Naive thymus-derived CD4-positive, alpha-beta T cell (primary cell): Measurements from ENCODE around the gene APOA4. TPM values are rescaled to one million over a fixed set of nuclear protein-coding genes. Genes with fewer than 3 reads are reported as not detected.
A peak's percentile ranks its signal among the peaks of the same experiment; 100 is the strongest.

ENCODE experiments used
- ATAC-seq: fragments of 150-1000 bp; cut with Tn5 transposase; 2 replicates; pipeline ENCODE4 v1.10.0; 2021; ENCODE audit warnings: mild to moderate bottlenecking, moderate library complexity
- CTCF ChIA-PET: fragments of 350-600 bp; sonication (Branson Sonifier 250); formaldehyde crosslinking; loops from one replicate; lab custom pipeline; 2021; ENCODE audit warnings: antibody characterized with exemption; lab: Charles Lee
- POLR2A ChIA-PET: fragments of 350-600 bp; sonication (Branson Sonifier 250); formaldehyde crosslinking; loops from one replicate; lab custom pipeline; 2021; ENCODE audit warnings: antibody characterized with exemption, inconsistent platforms; lab: Charles Lee
- DNase-seq, 9 donors: peaks; one replicate each; pipeline versions ENCODE4 v3.0.0 to v3.0.0-alpha.2; 2020 to 2022; ENCODE audit warnings: mixed read lengths in 1 of 9
- H3K27ac ChIP-seq: one replicate; pipeline ENCODE4 v1.7.0; 2013; ENCODE audit warnings: mild to moderate bottlenecking, low read depth, low read length, moderate library complexity
- H3K27me3 ChIP-seq, 2 donors: one replicate each; pipeline ENCODE4 v1.7.0; 2013; ENCODE audit warnings: low read length in 2 of 2, mild to moderate bottlenecking in 2 of 2, moderate library complexity in 2 of 2; ENCODE audit not compliant: control insufficient read depth in 2 of 2, insufficient read depth in 2 of 2
- H3K36me3 ChIP-seq, 3 experiments: 1 replicate in 2 of 3; 2 replicates in 1 of 3; pipeline ENCODE4 v1.7.0; 2013; ENCODE audit warnings: low read length in 3 of 3, mild to moderate bottlenecking in 3 of 3, moderate library complexity in 1 of 3; ENCODE audit not compliant: insufficient read depth in 3 of 3, control insufficient read depth in 2 of 3
- H3K4me1 ChIP-seq, 2 donors: one replicate each; pipeline ENCODE4 v1.7.0; 2013; ENCODE audit warnings: low read length in 2 of 2, mild to moderate bottlenecking in 2 of 2, moderate library complexity in 1 of 2; ENCODE audit not compliant: control insufficient read depth in 2 of 2, insufficient read depth in 2 of 2
- H3K4me3 ChIP-seq: 2 replicates; pipeline ENCODE4 v1.7.0; 2013; ENCODE audit warnings: mild to moderate bottlenecking, low read length
- H3K9me3 ChIP-seq, 3 experiments: 1 replicate in 2 of 3; 2 replicates in 1 of 3; pipeline ENCODE4 v1.7.0; 2013; ENCODE audit warnings: low read length in 3 of 3; ENCODE audit not compliant: control insufficient read depth in 2 of 3
- H3K27ac Mint-ChIP-seq, 9 donors: one replicate each; pipeline ENCODE4 v1.8.0; 2020 to 2022; ENCODE audit warnings: mixed read lengths in 9 of 9, mild to moderate bottlenecking in 8 of 9, moderate library complexity in 5 of 9, inconsistent platforms in 2 of 9
- H3K27me3 Mint-ChIP-seq, 5 donors: one replicate each; pipeline ENCODE4 v1.8.0; 2021 to 2022; ENCODE audit warnings: mixed read lengths in 5 of 5, mild to moderate bottlenecking in 1 of 5
- H3K36me3 Mint-ChIP-seq, 5 donors: one replicate each; pipeline ENCODE4 v1.8.0; 2020 to 2022; ENCODE audit warnings: mixed read lengths in 5 of 5, mild to moderate bottlenecking in 3 of 5, inconsistent platforms in 1 of 5
- H3K4me1 Mint-ChIP-seq, 7 donors: one replicate each; pipeline ENCODE4 v1.8.0; 2020 to 2022; ENCODE audit warnings: mixed read lengths in 7 of 7, mild to moderate bottlenecking in 3 of 7, inconsistent platforms in 1 of 7
- H3K4me3 Mint-ChIP-seq, 10 donors: one replicate each; pipeline ENCODE4 v1.8.0; 2020 to 2022; ENCODE audit warnings: mild to moderate bottlenecking in 10 of 10, mixed read lengths in 10 of 10, moderate library complexity in 6 of 10, inconsistent platforms in 2 of 10
- H3K9me3 Mint-ChIP-seq, 11 donors: one replicate each; pipeline ENCODE4 v1.8.0; 2020 to 2022; ENCODE audit warnings: mixed read lengths in 11 of 11, mild to moderate bottlenecking in 4 of 11, inconsistent platforms in 1 of 11, moderate library complexity in 1 of 11
- intact Hi-C, 2 donors: fragments of 100-400 bp; cut with micrococcal nuclease; formaldehyde crosslinking; loops; one replicate each; pipeline ENCODE4 v1.15.1; 2023
- polyA plus RNA-seq, 2 donors: library from polyadenylated mRNA; unstranded; fragments of 300-500 nt; fragmentation: Illumina TruSeq; gene quantifications; one replicate each; pipeline ENCODE4 v1.2.3, GENCODE V29; 2021
- total RNA-seq, 6 experiments: library from RNA in 5 of 6; stranded (reverse) in 5 of 6; gene quantifications; 1 replicate in 5 of 6; 2 replicates in 1 of 6; pipeline ENCODE4 v1.2.3 and lab custom pipeline; 2021 to 2026

The APOA4 gene
- total and polyA plus RNA-seq, 7 experiments from 2014 or later = not detected

GRCh38 chr11:116793772-116794097 is 29.4 kb downstream of the APOA4 start:
- Histone ChIP-seq H3K36me3 (no peaks in the 10 kb centered on the region), H3K9me3 (no peaks in the 10 kb centered on the region), H3K4me3 (no peak overlapping the region), H3K4me1 (peaks cover 3 to 7% of the 10 kb centered on the region in 2 donors), H3K27ac (no peak overlapping the region), H3K27me3 (no peaks in the 10 kb centered on the region)
- ATAC-seq = no peak
- no peaks in the 10 kb centered on the region for H3K9me3 Mint-ChIP-seq
- no peak for DNase-seq
- POLR2A ChIA-PET = no interaction called here
- CTCF ChIA-PET = interaction anchor here (0.8 to 5.8 kb wide), 5 partner anchors 43 to 315 kb away, joined by 3 to 66 read pairs (median 4); partner anchors contain the start of gene APOA1
- peaks cover 0 to 11% (median 0%) of the 10 kb centered on the region in 5 donors for H3K27me3 Mint-ChIP-seq
- no peak overlapping the region for H3K4me3 Mint-ChIP-seq
- no peaks in the 10 kb centered on the region for H3K36me3 Mint-ChIP-seq
- peaks cover 6 to 15% (median 10%) of the 10 kb centered on the region in 7 donors for H3K4me1 Mint-ChIP-seq
- intact Hi-C loops = no loop called here
- no peak overlapping the region for H3K27ac Mint-ChIP-seq

DNA sequence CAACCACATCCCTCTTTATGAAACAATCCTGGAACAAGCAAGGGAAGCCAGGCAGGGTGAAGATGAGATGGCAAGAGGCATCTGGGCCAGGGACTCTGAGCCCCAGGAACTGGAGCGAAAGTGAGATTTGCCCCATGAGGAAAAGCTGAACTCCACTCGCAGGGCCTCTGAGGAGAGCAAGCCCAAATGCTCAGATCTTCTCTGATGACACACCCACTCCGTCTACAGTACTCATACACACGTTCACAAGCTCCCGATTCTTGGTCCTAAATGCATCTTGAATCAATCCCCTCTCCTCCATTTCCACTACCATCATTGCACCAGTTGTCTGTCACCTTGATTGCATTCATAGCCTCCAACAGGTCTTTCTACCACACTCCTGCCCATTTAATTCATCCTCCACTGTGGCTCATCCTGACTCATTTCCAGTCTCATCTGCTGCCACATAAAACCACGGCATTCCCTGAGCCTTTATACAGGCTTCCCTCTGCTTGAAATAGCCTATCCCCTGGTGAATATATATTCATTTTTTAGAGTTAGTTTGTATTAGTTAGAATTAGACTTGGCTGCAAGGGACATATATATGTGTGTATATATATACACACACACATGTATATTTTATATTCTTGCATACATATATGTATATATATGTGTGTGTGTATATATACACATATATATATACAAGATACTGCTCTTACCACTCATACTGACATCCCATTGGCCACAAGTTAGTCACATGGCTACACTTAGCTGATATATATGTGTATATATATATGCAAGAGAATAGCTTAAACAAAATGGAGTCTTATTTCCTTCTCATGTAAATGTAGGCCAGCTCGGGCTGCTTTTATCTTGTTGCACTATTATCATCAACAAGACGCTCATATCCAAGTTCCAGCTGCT is 30.0 kb downstream of the APOA4 start:
- Mint-ChIP-seq H3K9me3 (peaks cover 0 to 1% (median 0%) of the 10 kb centered on the region in 11 donors), H3K4me1 (peaks cover 10 to 21% (median 16%) of the 10 kb centered on the region in 7 donors), H3K27ac (peak overlapping the region in 1 of 9 donors; percentile 13), H3K27me3 (peaks cover 0 to 8% (median 0%) of the 10 kb centered on the region in 5 donors), H3K4me3 (no peak overlapping the region), H3K36me3 (no peaks in the 10 kb centered on the region)
- H3K9me3 ChIP-seq = no peaks in the 10 kb centered on the region
- ATAC-seq = no peak
- no peak overlapping the region for H3K4me3 ChIP-seq
- H3K27me3 ChIP-seq = no peaks in the 10 kb centered on the region
- H3K27ac ChIP-seq = no peak overlapping the region
- intact Hi-C loops = no loop called here
- no peaks in the 10 kb centered on the region for H3K36me3 ChIP-seq
- POLR2A ChIA-PET = no interaction called here
- H3K4me1 ChIP-seq = peaks cover 3 to 13% of the 10 kb centered on the region in 2 donors
- no peak for DNase-seq
- CTCF ChIA-PET = interaction anchor here (0.8 to 5.8 kb wide), 5 partner anchors 43 to 316 kb away, joined by 3 to 66 read pairs (median 6); partner anchors contain the start of gene APOA1

DNA sequence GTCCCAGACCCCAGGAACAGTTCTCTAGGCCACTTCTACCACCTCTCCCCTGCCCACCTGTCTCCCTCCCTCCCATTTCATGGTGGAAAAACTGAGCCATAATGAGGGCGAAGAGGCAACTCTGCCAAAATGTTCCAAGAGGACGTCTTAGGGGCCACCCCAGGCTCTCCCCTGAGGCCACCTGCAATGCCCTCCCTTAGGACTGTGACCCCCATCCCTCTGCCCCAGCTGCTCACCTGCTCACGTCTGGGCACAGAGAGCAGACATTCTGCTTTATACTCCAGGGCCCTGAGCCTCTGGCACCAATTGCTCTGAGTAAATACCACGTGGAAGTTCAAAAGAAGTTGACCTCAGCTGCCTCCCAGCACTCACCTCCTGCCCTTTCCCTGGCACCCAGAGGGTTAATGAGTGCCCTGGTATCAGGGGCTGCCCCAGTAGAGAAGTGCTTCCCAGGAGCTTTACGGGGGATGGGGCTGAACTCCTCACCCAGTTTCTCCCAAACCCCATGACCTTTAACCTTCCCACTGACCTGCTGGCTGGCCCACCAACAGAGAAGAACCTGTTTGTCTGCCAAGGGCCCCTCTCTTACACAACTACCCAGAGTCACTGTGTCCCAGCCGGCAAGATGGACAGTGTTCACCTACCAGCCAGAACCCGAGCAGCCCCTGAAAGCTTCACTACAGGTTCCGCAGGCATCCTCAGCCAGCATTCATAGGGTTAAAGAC is 30.8 kb downstream of the APOA4 start:
- intact Hi-C loops = no loop called here
- POLR2A ChIA-PET = no interaction called here

DNA sequence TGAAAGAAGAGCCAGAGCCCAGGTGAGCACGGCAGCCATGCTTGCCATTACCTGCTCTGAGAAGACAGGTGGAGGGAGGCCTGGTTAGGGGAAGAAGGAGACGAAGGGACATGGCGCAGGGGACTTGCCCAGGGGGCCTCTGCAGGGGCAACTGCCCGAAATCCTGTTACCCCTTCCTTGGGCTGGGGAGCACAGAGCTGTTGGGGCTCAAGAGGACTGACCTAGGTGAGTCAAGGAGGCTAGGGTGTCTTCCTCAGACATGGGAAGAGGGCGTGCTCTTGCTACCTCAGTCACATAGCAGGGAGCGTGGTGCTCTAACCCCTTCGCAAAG is 31.3 kb downstream of the APOA4 start, which contains the start of gene APOA5:
TSS of gene APOA5 (minus strand) at position 67 of the 331 bp plus-strand sequence. CDS start at position 48, 19 bp downstream.
- peaks cover 10 to 20% of the 10 kb centered on the region in 2 donors for H3K4me1 ChIP-seq
- H3K36me3 ChIP-seq = peaks cover 0 to 3% (median 0%) of the 10 kb centered on the region in 3 experiments
- Mint-ChIP-seq H3K27me3 (peaks cover 0 to 4% (median 0%) of the 10 kb centered on the region in 5 donors), H3K4me3 (peak within 1 kb of the TSS in 8 of 10 donors; percentile 12 to 68 (median 40)), H3K9me3 (peaks cover 0 to 4% (median 0%) of the 10 kb centered on the region in 11 donors), H3K36me3 (peaks cover 0 to 4% (median 4%) of the 10 kb centered on the region in 5 donors), H3K27ac (peak within 1 kb of the TSS in 3 of 9 donors; percentile 38 to 88 (median 59)), H3K4me1 (peaks cover 15 to 30% (median 24%) of the 10 kb centered on the region in 7 donors)
- H3K27ac ChIP-seq = no peak within 1 kb of the TSS
- ATAC-seq (no peak), DNase-seq (no peak)
- ChIA-PET POLR2A (interaction anchor here (0.5 to 2.4 kb wide), 5 partner anchors 18 to 307 kb away, joined by 3 to 15 read pairs (median 5); partner anchors contain the start of genes APOA1, BUD13 and SIK3), CTCF (interaction anchor here (0.8 to 5.8 kb wide), 16 partner anchors 8 to 435 kb away, joined by 3 to 66 read pairs (median 7); partner anchors contain the start of genes APOA1 and SIDT2)
- intact Hi-C loops = loop anchor here (1.0 to 2.0 kb wide), 6 partner anchors 45 to 435 kb away; no protein-coding TSS in a partner anchor
- no peak within 1 kb of the TSS for H3K4me3 ChIP-seq
- H3K27me3 ChIP-seq = no peaks in the 10 kb centered on the region
- no peaks in the 10 kb centered on the region for H3K9me3 ChIP-seq

More for the DNA sequence above, 30.8 kb downstream of the APOA4 start:
- DNase-seq (no peak), ATAC-seq (no peak)
- no peaks in the 10 kb centered on the region for H3K36me3 Mint-ChIP-seq
- H3K4me3 Mint-ChIP-seq = no peak overlapping the region
- Histone ChIP-seq H3K36me3 (peaks cover 0 to 3% (median 0%) of the 10 kb centered on the region in 3 experiments), H3K27ac (no peak overlapping the region), H3K27me3 (no peaks in the 10 kb centered on the region), H3K9me3 (no peaks in the 10 kb centered on the region), H3K4me3 (no peak overlapping the region), H3K4me1 (peaks cover 4 to 14% of the 10 kb centered on the region in 2 donors)
- no peak overlapping the region for H3K27ac Mint-ChIP-seq
- peaks cover 0 to 4% (median 0%) of the 10 kb centered on the region in 11 donors for H3K9me3 Mint-ChIP-seq
- H3K27me3 Mint-ChIP-seq = peaks cover 0 to 8% (median 0%) of the 10 kb centered on the region in 5 donors
- CTCF ChIA-PET = interaction anchor here (1.1 to 5.8 kb wide), 4 partner anchors 10 to 314 kb away, joined by 3 to 66 read pairs (median 28); partner anchors contain the start of gene APOA1
- peaks cover 10 to 25% (median 19%) of the 10 kb centered on the region in 7 donors for H3K4me1 Mint-ChIP-seq

GRCh38 chr11:116791002-116791812 is 31.9 kb downstream of the APOA4 start:
- DNase-seq (peak; percentile 53 to 81 (median 68)), ATAC-seq (peak; percentile 72)
- peak overlapping the region in 8 of 10 donors; percentile 12 to 68 (median 40) for H3K4me3 Mint-ChIP-seq
- intact Hi-C loops = loop anchor here (1.0 to 2.0 kb wide), 6 partner anchors 45 to 435 kb away; no protein-coding TSS in a partner anchor
- H3K36me3 Mint-ChIP-seq = peaks cover 0 to 8% (median 4%) of the 10 kb centered on the region in 5 donors
- POLR2A ChIA-PET = interaction anchor here (0.5 to 2.4 kb wide), 8 partner anchors 18 to 436 kb away, joined by 3 to 15 read pairs (median 4); partner anchors contain the start of genes APOA1, BUD13 and SIK3
- H3K27me3 Mint-ChIP-seq = no peaks in the 10 kb centered on the region
- Histone ChIP-seq H3K4me1 (peaks cover 15 to 24% of the 10 kb centered on the region in 2 donors), H3K36me3 (peaks cover 0 to 8% (median 3%) of the 10 kb centered on the region in 3 experiments), H3K9me3 (no peaks in the 10 kb centered on the region), H3K27ac (no peak overlapping the region), H3K27me3 (no peaks in the 10 kb centered on the region), H3K4me3 (no peak overlapping the region)
- CTCF ChIA-PET = interaction anchor here (0.6 to 5.8 kb wide), 20 partner anchors 9 to 436 kb away, joined by 3 to 66 read pairs (median 4); partner anchors contain the start of genes APOA1 and SIDT2
- H3K4me1 Mint-ChIP-seq = peaks cover 21 to 36% (median 30%) of the 10 kb centered on the region in 7 donors
- H3K9me3 Mint-ChIP-seq = peaks cover 0 to 4% (median 0%) of the 10 kb centered on the region in 11 donors
- peak overlapping the region in 3 of 9 donors; percentile 38 to 88 (median 59) for H3K27ac Mint-ChIP-seq
